ENCODE measurements around the gene ITPRIPL2. TPM values are rescaled to one million over a fixed set of nuclear protein-coding genes. Genes with fewer than 3 reads are reported as not detected.

The ITPRIPL2 gene
- polyA plus RNA-seq, 1 donor (not counting 4 experiments of a cell fraction or from before 2014, with no cell fraction given): 5.9 TPM

DNA sequence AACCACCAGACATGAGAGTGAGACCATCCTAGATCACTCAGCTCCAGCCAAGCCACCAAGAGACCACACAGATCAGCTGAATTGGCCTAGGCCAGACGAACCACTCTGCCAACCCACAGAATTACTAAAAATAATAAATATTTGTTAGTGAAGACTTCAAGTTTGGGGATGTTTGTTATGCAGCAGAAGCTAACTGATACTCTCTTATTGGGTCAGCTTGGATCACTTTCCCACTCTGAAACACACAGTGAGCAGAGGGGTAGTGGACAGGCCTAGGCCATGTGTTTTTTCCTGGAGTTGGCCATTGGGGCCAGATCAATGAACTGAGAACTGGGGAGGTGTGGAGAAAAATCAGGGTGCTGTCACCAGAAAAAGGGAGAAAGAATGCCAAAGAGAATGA, 15.6 kb upstream of the ITPRIPL2 start:
- no peak overlapping the region for H3K4me3 ChIP-seq (ENCODE audit: control insufficient read depth in 2 of 3, extremely low read depth in 1 of 3, insufficient read depth in 2 of 3, low read depth in 1 of 3, low read length in 3 of 3)
- FAIRE-seq: no peak
- H3K9me1 ChIP-seq (ENCODE audit: control insufficient read depth, extremely low read depth, insufficient read depth, low read length): no peaks in the 10 kb centered on the region
- H2AFZ ChIP-seq (ENCODE audit: control insufficient read depth, low read length): no peak overlapping the region
- no peak overlapping the region for H3K27ac ChIP-seq (ENCODE audit: control insufficient read depth, insufficient read depth, low read length)
- no peak for DNase-seq (ENCODE audit: low read depth, low spot score)
- H3K27me3 ChIP-seq (ENCODE audit: control insufficient read depth, extremely low read depth, insufficient read depth, low read length): no peaks in the 10 kb centered on the region
- no peaks in the 10 kb centered on the region for H3K79me2 ChIP-seq (ENCODE audit: control insufficient read depth, insufficient read depth, low read length)
- dilution Hi-C loops (cut with MboI; ENCODE audit: extremely low pct_ligation_motif_present, low sequenced_read_pairs): no loop called here
- no peak overlapping the region for H3K4me2 ChIP-seq (ENCODE audit: control insufficient read depth, extremely low read depth, insufficient read depth, low read depth, low read length)
- H3K9ac ChIP-seq (ENCODE audit: control insufficient read depth, extremely low read depth, insufficient read depth, low read length): no peak overlapping the region
- no peaks in the 10 kb centered on the region for H3K36me3 ChIP-seq (ENCODE audit: control insufficient read depth in 2 of 2, extremely low read depth in 1 of 2, insufficient read depth in 2 of 2, low read length in 2 of 2)
- no peaks in the 10 kb centered on the region for H3K9me3 ChIP-seq (ENCODE audit: control insufficient read depth, low read depth, low read length)
- TF ChIP-seq EZH2 (IDR thresholded peaks at IDR 0.05; ENCODE audit: low read length): no peak
- TF ChIP-seq, protein P1, sequence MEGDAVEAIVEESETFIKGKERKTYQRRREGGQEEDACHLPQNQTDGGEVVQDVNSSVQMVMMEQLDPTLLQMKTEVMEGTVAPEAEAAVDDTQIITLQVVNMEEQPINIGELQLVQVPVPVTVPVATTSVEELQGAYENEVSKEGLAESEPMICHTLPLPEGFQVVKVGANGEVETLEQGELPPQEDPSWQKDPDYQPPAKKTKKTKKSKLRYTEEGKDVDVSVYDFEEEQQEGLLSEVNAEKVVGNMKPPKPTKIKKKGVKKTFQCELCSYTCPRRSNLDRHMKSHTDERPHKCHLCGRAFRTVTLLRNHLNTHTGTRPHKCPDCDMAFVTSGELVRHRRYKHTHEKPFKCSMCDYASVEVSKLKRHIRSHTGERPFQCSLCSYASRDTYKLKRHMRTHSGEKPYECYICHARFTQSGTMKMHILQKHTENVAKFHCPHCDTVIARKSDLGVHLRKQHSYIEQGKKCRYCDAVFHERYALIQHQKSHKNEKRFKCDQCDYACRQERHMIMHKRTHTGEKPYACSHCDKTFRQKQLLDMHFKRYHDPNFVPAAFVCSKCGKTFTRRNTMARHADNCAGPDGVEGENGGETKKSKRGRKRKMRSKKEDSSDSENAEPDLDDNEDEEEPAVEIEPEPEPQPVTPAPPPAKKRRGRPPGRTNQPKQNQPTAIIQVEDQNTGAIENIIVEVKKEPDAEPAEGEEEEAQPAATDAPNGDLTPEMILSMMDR (optimal IDR thresholded peaks at IDR 0.05 in 1 of 3, IDR thresholded peaks at IDR 0.05 in 1 of 3, conservative IDR thresholded peaks at IDR 0.05 in 1 of 3; ENCODE audit: extremely low read depth in 1 of 3, insufficient read depth in 2 of 3, low read length in 3 of 3): no peak
- H4K20me1 ChIP-seq (ENCODE audit: control insufficient read depth, extremely low read depth, insufficient read depth, low read length): no peaks in the 10 kb centered on the region
- peaks cover 3% of the 10 kb centered on the region for H3K4me1 ChIP-seq (ENCODE audit: control insufficient read depth, extremely low read depth, insufficient read depth, low read length)

DNA sequence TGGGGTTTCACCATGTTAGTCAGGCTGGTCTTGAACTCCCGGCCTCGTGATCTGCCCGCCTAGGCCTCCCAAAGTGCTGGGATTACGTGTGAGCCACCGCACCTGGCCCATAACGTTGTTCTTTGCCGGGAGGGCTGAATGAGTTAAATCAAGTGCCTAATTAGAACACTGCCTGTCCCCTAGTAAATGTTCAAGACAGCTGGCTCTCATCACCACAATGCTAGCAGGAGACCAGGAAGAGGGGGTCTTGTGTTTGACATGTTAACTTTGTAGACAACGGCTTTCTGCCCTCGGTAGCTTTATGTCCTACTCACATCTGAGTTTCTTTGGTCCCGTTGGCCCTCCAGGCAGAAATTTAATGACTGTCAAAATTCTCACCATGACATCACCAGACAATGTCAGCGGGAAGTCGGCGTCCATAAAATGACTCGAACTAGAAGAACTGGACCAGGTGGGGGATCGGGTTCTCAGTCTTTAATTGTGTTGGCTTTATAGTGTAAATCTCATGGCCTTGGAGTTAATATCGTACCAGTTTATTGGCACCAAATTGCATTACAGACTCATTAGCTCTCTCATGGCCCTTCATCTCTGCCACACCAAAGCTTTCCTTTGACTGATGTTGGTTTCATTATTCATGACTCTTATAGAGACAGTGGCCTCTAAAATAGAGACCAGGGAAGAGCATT, 11.4 kb upstream of the ITPRIPL2 start:
- H3K27me3 ChIP-seq (ENCODE audit: control insufficient read depth, extremely low read depth, insufficient read depth, low read length): no peaks in the 10 kb centered on the region
- H3K4me2 ChIP-seq (ENCODE audit: control insufficient read depth, extremely low read depth, insufficient read depth, low read depth, low read length): no peak overlapping the region
- H3K4me3 ChIP-seq (ENCODE audit: control insufficient read depth in 2 of 3, extremely low read depth in 1 of 3, insufficient read depth in 2 of 3, low read depth in 1 of 3, low read length in 3 of 3): no peak overlapping the region
- TF ChIP-seq, protein P1 (optimal IDR thresholded peaks at IDR 0.05 in 1 of 3, IDR thresholded peaks at IDR 0.05 in 1 of 3, conservative IDR thresholded peaks at IDR 0.05 in 1 of 3; ENCODE audit: extremely low read depth in 1 of 3, insufficient read depth in 2 of 3, low read length in 3 of 3): no peak
- TF ChIP-seq EZH2 (IDR thresholded peaks at IDR 0.05; ENCODE audit: low read length): no peak
- no peak overlapping the region for H3K9ac ChIP-seq (ENCODE audit: control insufficient read depth, extremely low read depth, insufficient read depth, low read length)
- no peak for FAIRE-seq
- H3K36me3 ChIP-seq (ENCODE audit: control insufficient read depth in 2 of 2, extremely low read depth in 1 of 2, insufficient read depth in 2 of 2, low read length in 2 of 2): no peaks in the 10 kb centered on the region
- no peak overlapping the region for H2AFZ ChIP-seq (ENCODE audit: control insufficient read depth, low read length)
- H3K9me3 ChIP-seq (ENCODE audit: control insufficient read depth, low read depth, low read length): no peaks in the 10 kb centered on the region
- no peak for DNase-seq (ENCODE audit: low read depth, low spot score)
- dilution Hi-C loops (cut with MboI; ENCODE audit: extremely low pct_ligation_motif_present, low sequenced_read_pairs): no loop called here
- H3K9me1 ChIP-seq (ENCODE audit: control insufficient read depth, extremely low read depth, insufficient read depth, low read length): no peaks in the 10 kb centered on the region
- H3K27ac ChIP-seq (ENCODE audit: control insufficient read depth, insufficient read depth, low read length): no peak overlapping the region
- no peaks in the 10 kb centered on the region for H4K20me1 ChIP-seq (ENCODE audit: control insufficient read depth, extremely low read depth, insufficient read depth, low read length)
- H3K79me2 ChIP-seq (ENCODE audit: control insufficient read depth, insufficient read depth, low read length): no peaks in the 10 kb centered on the region
- H3K4me1 ChIP-seq (ENCODE audit: control insufficient read depth, extremely low read depth, insufficient read depth, low read length): peaks cover 5% of the 10 kb centered on the region
